ENCODE results near the gene SIPA1L3. TPM values are rescaled to one million over a fixed set of nuclear protein-coding genes. Genes with fewer than 3 reads are reported as not detected.

SIPA1L3 gene
- total and polyA plus RNA-seq, 12 donors, result 2.2 to 24.1 (median 11.8) TPM

- intact Hi-C loops (cut with DNase I), result no loop called here
- Histone ChIP-seq H3K36me3 (replicated peaks in 1 of 2) (no peaks in the 10 kb centered on the region), H3K4me3 (no peak overlapping the region), H3K9me3 (replicated peaks in 1 of 3) (no peaks in the 10 kb centered on the region), H3K4me1 (replicated peaks in 1 of 2) (no peaks in the 10 kb centered on the region), H3K27me3 (no peaks in the 10 kb centered on the region), H3K27ac (no peak overlapping the region)
- TF ChIP-seq CTCF (IDR thresholded peaks at IDR 0.05) (no peak), POLR2A (IDR thresholded peaks at IDR 0.05) (no peak)
- DNase-seq, result no peak
- WGBS, 4 donors, result 94 to 98% (median 95%) methylated on average over 6 of the region's 6 CpGs
These were observed 39.1 kb downstream of the SIPA1L3 start for GRCh38 chr19:37946132-37946531.

GRCh38 chr19:37947778-37948177 is 40.8 kb downstream of the SIPA1L3 start:
- Histone ChIP-seq H3K27ac (no peak overlapping the region), H3K27me3 (no peaks in the 10 kb centered on the region), H3K4me1 (replicated peaks in 1 of 2) (no peaks in the 10 kb centered on the region), H3K4me3 (no peak overlapping the region), H3K9me3 (replicated peaks in 1 of 3) (no peaks in the 10 kb centered on the region), H3K36me3 (replicated peaks in 1 of 2) (no peaks in the 10 kb centered on the region)
- intact Hi-C loops (cut with DNase I), result no loop called here
- TF ChIP-seq CTCF (IDR thresholded peaks at IDR 0.05), result no peak
- no peak for TF ChIP-seq POLR2A (IDR thresholded peaks at IDR 0.05)
- DNase-seq, result no peak
- WGBS, 4 donors, result 91 to 93% (median 93%) methylated on average over 5 of the region's 5 CpGs

GRCh38 chr19:37948362-37948761 is 41.4 kb downstream of the SIPA1L3 start:
- no peaks in the 10 kb centered on the region for H3K36me3 ChIP-seq (replicated peaks in 1 of 2)

GRCh38 chr19:37950471-37951175 is 43.6 kb downstream of the SIPA1L3 start:
- H3K27me3 ChIP-seq, result no peaks in the 10 kb centered on the region
- WGBS, 4 donors, result 84 to 88% (median 85%) methylated on average over 24 to 25 of the region's 25 CpGs
- intact Hi-C loops (cut with DNase I), result no loop called here
- H3K4me3 ChIP-seq, result no peak overlapping the region
- no peak overlapping the region for H3K27ac ChIP-seq
- no peaks in the 10 kb centered on the region for H3K9me3 ChIP-seq (replicated peaks in 1 of 3)
- H3K4me1 ChIP-seq (replicated peaks in 1 of 2), result no peaks in the 10 kb centered on the region
- no peaks in the 10 kb centered on the region for H3K36me3 ChIP-seq (replicated peaks in 1 of 2)
- DNase-seq, result no peak
- TF ChIP-seq POLR2A (IDR thresholded peaks at IDR 0.05) (no peak), CTCF (IDR thresholded peaks at IDR 0.05) (no peak)

More at GRCh38 chr19:37948362-37948761, 41.4 kb downstream of the SIPA1L3 start:
- no peaks in the 10 kb centered on the region for H3K4me1 ChIP-seq (replicated peaks in 1 of 2)
- H3K27me3 ChIP-seq, result no peaks in the 10 kb centered on the region
- 84 to 97% (median 90%) methylated on average over 6 of the region's 6 CpGs for WGBS, 4 donors
- H3K4me3 ChIP-seq, result no peak overlapping the region
- H3K9me3 ChIP-seq (replicated peaks in 1 of 3), result no peaks in the 10 kb centered on the region
- DNase-seq, result no peak
- H3K27ac ChIP-seq, result no peak overlapping the region
- intact Hi-C loops (cut with DNase I), result no loop called here
- TF ChIP-seq POLR2A (IDR thresholded peaks at IDR 0.05) (no peak), CTCF (IDR thresholded peaks at IDR 0.05) (no peak)

Measured in adrenal gland (tissue), 12 donors.